Measurements from ENCODE around the gene HIRA.
A peak's percentile ranks its signal among the peaks of the same experiment; 100 is the strongest.
"Not testable (repeated sequence)": the region's sequence is repeated elsewhere in the genome, so short reads cannot be mapped to it uniquely, and the experiment has no call there.

Gene HIRA

DNA sequence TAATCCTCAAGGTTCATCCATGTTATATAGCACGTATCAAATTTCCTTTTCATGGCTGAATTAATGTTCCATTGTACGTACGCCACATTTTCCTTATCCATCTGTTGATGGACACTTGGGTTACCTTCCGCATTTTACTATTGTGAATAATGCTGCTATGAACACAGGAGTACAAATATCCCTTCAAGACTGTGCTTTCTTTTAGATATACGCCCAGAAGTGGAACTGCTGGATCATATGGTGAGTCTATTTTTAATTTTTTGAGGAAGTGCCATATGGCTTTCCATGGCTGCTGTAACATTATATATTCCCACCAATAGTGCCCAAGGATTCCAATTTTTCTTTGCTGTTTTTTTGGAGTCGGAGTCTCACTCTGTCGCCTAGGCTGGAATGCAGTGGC, 6.8 kb upstream of the HIRA start:
- DNase-seq: no peak

DNA sequence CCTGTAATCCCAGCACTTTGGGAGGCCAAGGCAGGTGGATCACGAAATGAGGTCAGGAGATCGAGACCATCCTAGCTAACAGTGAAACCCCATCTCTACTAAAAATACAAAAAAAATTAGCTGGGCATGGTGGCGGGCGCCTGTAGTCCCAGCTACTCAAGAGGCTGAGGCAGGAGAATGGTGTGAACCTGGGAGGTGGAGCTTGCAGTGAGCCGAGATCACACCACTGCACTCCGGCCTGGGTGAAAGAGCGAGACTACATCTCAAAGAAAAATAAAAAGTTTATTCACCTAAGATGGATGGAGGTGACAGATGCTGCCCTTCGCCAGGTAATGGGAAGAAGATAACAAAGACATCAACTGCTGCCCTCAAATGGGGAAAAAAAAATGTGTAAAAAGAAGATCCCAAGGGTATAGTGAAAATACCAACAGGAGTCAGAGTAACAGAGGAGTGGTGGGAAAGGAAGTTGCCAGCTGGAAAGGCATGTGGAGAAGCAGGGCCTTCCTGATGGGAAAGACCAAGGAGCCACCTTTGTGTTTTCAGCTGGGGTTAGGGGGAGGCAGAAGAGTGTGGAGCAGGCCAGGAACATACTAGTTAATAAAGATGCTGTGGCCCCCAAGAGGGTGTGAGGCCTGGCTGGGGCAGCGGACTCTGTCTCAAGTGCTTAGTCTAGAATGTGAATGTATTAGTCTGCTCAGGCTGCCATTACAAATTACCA, 5.1 kb upstream of the HIRA start:
- not testable (repeated sequence) for DNase-seq

- no peak for DNase-seq
These were observed 3.5 kb upstream of the HIRA start for GRCh38 chr22:19434829-19435580.

DNA sequence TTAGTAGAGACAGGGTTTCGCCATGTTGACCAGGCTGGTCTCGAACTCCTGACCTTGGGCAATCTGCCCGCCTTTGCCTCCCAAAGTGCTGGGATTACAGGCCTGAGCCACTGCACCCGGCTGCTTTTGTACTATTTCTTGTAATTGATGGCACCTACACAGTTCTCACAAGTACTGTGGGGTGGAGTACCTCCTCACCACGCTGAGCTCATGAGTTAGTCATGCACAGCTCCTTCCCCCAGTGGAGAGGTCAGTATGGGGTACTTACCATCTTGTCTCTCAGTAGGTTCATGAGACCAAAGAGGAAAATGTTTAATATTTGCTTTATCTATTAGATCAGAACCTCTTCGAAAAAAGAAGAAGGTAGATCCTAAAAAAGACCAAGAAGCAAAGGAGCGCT, 2.9 kb upstream of the HIRA start:
- no peak for DNase-seq

- peak; percentile 90 for DNase-seq
These were observed 759 bp upstream of the HIRA start, which contains the start of gene MRPL40 for GRCh38 chr22:19432133-19432851. TSS of gene MRPL40 (plus strand) at chr22:19432545. CDS start at chr22:19432555, 10 bp downstream.

DNA sequence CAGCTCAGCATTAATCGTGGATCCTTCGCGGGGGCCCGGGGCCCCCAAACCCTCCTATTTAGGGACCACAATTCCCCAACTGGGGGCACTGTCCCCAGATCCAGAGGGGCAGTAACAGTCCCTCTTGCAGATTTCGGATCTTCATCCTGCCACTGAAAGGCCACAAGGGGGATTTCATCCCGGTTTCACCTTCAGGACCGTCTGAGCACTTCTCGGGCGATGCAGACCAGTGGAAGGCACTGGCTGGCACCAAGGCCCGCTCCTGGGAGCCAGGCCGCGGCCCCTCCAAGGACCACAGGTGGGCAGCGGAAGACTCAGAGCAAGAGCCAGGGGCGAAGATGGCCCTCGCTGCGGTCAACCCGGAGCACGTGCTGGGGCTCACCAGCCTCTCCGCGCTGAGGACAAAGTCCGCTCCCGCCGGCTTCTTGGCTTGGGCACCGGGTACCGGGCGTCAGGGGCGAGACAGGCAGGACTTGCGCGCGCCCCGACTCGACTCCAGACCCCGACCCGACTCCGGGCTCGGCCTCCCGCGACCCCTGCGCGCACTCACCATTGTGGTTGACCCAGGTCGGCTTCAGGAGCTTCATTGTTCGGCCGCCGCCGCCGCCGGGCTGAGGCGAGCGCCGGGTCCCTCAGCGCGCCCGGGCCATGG, 517 bp downstream of the HIRA start:
- no peak for DNase-seq

- peak; percentile 38 to 52 for DNase-seq
These were observed 1.3 kb downstream of the HIRA start for GRCh38 chr22:19429950-19430889.

GRCh38 chr22:19424186-19424500, 7.4 kb downstream of the HIRA start:
- no peak for DNase-seq

DNA sequence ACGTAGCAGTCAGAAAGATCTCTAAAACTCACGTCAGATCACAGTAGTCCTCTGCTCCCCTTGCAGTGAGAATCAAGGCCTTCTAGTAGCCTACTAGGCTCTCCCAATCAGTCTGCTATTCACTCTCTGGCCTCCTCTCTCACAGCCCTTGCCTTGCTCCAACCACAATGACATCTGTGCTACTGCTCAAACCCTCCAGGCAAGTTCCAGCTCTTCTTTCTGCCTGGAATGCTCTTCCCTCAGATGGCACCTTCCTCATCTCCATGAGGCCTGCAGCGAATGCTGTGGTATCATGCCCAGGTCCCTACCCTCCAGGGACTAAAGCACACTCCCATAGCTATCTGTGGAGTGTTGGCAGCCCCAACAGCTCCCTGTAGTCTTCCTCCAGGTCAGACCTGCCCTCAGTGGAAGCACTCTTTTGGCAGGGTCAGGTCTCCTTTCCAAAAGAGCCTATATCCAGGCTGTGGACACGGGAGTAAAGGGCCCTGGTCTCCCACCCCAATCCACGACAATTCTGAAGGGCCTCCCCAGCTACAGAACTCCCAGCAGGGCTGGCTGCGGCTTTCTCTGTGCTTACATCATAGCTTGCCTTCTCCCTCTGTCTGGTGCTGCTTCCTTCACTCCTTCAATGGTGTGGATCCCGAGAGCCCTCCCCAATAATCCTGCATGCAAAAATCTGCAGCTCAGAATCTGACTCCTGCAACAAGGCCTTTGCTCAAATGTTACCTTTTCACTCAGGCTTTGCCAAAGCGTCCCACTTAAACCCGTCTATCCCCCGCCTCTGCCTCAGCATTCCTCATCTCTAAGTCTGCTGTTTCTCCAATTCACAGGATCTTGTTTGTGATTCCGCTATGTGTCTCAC, 8.9 kb downstream of the HIRA start:
- DNase-seq: no peak

GRCh38 chr22:19420321-19420720, 11.2 kb downstream of the HIRA start:
- DNase-seq: no peak

DNA sequence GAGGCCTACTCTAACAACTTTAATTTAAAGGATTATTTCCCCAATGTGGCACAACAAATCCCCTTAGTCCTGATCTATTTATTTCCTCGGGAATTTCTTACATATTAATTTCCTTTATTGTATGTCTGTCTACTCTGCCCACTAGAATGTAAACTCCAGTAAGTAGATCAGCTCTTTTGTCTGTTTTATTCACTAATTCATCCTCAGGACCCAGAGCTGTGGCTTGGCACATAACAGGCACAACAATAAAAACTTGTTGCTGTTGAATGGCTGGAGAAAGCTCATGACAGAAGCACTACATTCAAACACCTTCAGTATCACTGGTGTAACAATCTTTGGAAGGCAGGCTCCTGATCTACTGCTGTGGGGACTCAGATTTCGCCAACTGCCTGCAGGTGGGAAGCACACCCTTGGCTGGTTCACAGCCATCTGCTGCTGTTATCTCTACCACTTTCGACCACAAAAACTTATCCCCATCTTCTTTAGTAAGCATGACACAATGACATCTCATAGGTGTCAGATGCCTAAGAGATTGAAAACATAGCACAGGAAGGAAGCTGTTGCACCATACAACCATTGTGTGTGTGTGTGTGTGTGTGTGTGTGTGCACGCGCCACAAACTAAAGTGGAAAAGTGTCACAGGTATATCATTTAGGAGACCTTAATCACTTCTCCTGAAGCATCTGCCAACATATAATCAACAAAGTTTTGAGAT, 11.9 kb downstream of the HIRA start:
- peak; percentile 54 to 79 for DNase-seq

- DNase-seq: no peak
These were observed 12.5 kb downstream of the HIRA start for GRCh38 chr22:19419086-19419463.

- no peak for DNase-seq
These were observed 18.6 kb downstream of the HIRA start for GRCh38 chr22:19412923-19413322.

DNA sequence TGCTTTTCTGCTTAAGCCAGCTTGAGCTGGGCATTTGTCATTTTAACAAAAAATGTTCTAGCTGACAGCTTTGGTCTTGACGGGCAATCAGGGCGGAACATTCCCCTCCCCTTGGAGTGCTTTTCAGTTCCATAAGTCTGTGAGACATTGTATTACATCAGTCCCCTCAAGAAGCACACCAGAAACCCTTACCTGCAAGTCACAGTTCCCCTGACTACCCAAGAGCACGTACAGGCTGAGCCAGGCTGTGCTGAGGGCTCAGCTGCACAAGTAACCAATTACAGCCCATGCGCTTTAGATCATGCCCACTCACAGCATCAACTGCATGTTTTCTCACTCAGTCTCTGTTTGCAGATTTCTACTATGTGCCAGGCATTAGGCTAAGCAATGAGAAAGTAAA, 19.1 kb downstream of the HIRA start:
- no peak for DNase-seq

- no peak for DNase-seq
These were observed 19.9 kb downstream of the HIRA start for GRCh38 chr22:19411690-19412045.

DNA sequence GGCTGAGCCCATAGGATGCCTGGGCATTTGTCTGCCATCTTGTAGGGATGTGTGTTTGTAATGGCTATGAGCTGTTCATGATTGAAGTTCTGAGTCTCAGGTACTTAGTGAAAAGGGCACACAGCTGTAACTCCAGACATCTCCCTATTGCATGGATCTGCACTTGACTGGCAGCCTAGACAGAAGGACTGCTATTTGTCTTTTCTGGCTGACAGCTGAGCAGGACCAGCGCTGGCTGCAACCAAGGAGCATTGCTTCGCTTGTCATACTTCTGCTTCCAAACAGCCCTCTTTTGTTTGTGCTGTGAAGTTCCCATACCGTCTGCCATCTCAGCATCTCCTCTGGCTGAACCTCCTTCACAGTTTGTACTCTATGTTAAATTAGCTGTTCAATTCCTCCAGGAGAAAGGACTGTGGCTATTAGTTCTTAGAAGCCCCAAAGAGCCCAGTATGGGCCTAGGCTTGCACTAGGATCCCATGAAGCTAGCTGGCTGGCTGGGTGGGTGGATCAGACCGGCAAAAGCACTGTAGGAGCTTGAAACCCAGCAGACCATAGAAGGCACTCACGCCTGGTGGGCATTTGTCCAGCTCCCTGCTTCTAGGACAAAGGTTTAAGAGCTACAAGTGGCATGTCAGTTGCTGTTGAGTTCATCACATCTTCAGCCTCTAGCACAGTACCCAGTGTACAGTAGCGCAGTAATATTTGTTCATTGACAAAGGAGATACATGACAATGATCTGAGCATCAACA, 20.4 kb downstream of the HIRA start:
- no peak for DNase-seq

GRCh38 chr22:19407649-19408606, 23.6 kb downstream of the HIRA start:
- DNase-seq: no peak

GRCh38 chr22:19406846-19407245, 24.7 kb downstream of the HIRA start:
- no peak for DNase-seq

All from CD4-positive, alpha-beta T cell treated with Interleukin-4 for 1 hour (primary cell).